Measurements from ENCODE around the gene RP9. TPM values are rescaled to one million over a fixed set of nuclear protein-coding genes. Genes with fewer than 3 reads are reported as not detected.
A peak's percentile ranks its signal among the peaks of the same experiment; 100 is the strongest.

The RP9 gene
- total and polyA plus RNA-seq, 2 of the 13 experiments (the other 11 are each of a cell fraction or from before 2014, with no cell fraction given) = 14.2 to 18.6 TPM

GRCh38 chr7:33062782-33063443 lies 46.3 kb downstream of the RP9 start (continued):
- 0 out of 2 replicates have a peak, but pooled peaks have one; percentile 17 for TF ChIP-seq ARID5B (CRISPR knock-in tag; IDR thresholded peaks at IDR 0.05)
- no peak for TF ChIP-seq ZNF234 (CRISPR knock-in tag; conservative IDR thresholded peaks at IDR 0.05)
- no peak for TF ChIP-seq ZNF276 (CRISPR knock-in tag; IDR thresholded peaks at IDR 0.05; ENCODE audit: low read depth)
- TF ChIP-seq HNF1B (CRISPR knock-in tag; IDR thresholded peaks at IDR 0.05) = peak; percentile 68
- TF ChIP-seq ZNF451 (CRISPR knock-in tag; IDR thresholded peaks at IDR 0.05) = 0 out of 2 replicates have a peak, but pooled peaks have one; percentile 42
- peak; percentile 78; the same call in 1 of the 2 replicates for TF ChIP-seq FOXK1 (CRISPR knock-in tag; IDR thresholded peaks at IDR 0.05; ENCODE audit: borderline replicate concordance, low read depth)
- no peak for TF ChIP-seq U2AF2 (IDR thresholded peaks at IDR 0.05; ENCODE audit: low read depth, low read length)
- no peak for TF ChIP-seq NFATC3 (CRISPR knock-in tag; IDR thresholded peaks at IDR 0.05)
- TF ChIP-seq ZNF766 (CRISPR knock-in tag; IDR thresholded peaks at IDR 0.05; ENCODE audit: borderline replicate concordance) = no peak
- peak; percentile 85; the same call in 1 of the 2 replicates for TF ChIP-seq ZNF558 (CRISPR knock-in tag; IDR thresholded peaks at IDR 0.05; ENCODE audit: borderline replicate concordance)
- peak; percentile 49; the same call in 1 of the 2 replicates for TF ChIP-seq ZXDC (CRISPR knock-in tag; IDR thresholded peaks at IDR 0.05)
- no peak for TF ChIP-seq ZNF720 (CRISPR knock-in tag; IDR thresholded peaks at IDR 0.05)
- TF ChIP-seq HIC2 (CRISPR knock-in tag; IDR thresholded peaks at IDR 0.05; ENCODE audit: low read depth) = no peak
- no peak for TF ChIP-seq ZUFSP (CRISPR knock-in tag; IDR thresholded peaks at IDR 0.05; ENCODE audit: borderline replicate concordance)
